NB4 (cell line): Measurements from ENCODE around the gene SPATA9.

ENCODE experiments used
- CTCF ChIP-seq: IDR thresholded peaks from one replicate; pipeline ENCODE4 v1.5.1; 2012; ENCODE audit warnings: low read depth, low read length
- POLR2A ChIP-seq: IDR thresholded peaks from 2 replicates; pipeline ENCODE4 v1.6.1; 2011; ENCODE audit warnings: mild to moderate bottlenecking; ENCODE audit not compliant: insufficient read length; ENCODE audit errors: extremely low read depth

GRCh38 chr5:95621839-95622629, 60.8 kb downstream of the SPATA9 start:
- no peak for TF ChIP-seq POLR2A
- no peak for TF ChIP-seq CTCF
